Gastroesophageal sphincter (tissue), 3 donors: Measurements from ENCODE around the gene TSC22D3.

Experiments used
- CTCF ChIP-seq, 4 experiments: fragments of 200-600 bp in 2 of 4; fragments of 450-650 bp in 2 of 4; sonication (generic) in 1 of 4; IDR thresholded peaks; one replicate each; pipeline ENCODE4 v1.5.1; 2017 to 2019; ENCODE audit warnings: antibody characterized with exemption in 4 of 4, mild to moderate bottlenecking in 2 of 4, moderate library complexity in 2 of 4
- EP300 ChIP-seq: sonication (generic); formaldehyde crosslinking; IDR thresholded peaks from one replicate; pipeline ENCODE4 v1.6.1; 2017; ENCODE audit warnings: antibody characterized with exemption, mild to moderate bottlenecking
- POLR2A ChIP-seq, 2 donors: fragments of 450-650 bp; IDR thresholded peaks; one replicate each; pipeline ENCODE4 v1.6.1; 2017; ENCODE audit warnings: antibody characterized with exemption in 2 of 2, mild to moderate bottlenecking in 2 of 2, moderate library complexity in 1 of 2
- POLR2AphosphoS5 ChIP-seq: sonication (generic); formaldehyde crosslinking; IDR thresholded peaks from one replicate; pipeline ENCODE4 v1.6.1; 2017; ENCODE audit warnings: antibody characterized with exemption

- TF ChIP-seq CTCF (IDR thresholded peaks at IDR 0.05): no peak
- no peak for TF ChIP-seq EP300
- no peak for TF ChIP-seq POLR2A (IDR thresholded peaks at IDR 0.05)
- TF ChIP-seq POLR2AphosphoS5: no peak
Observed at GRCh38 chrX:107725761-107726555, 49.6 kb downstream of the TSC22D3 start.
